Coronary artery (tissue), 2 donors: Measurements from ENCODE around the gene NTNG2.
"Not testable (repeated sequence)": the region's sequence is repeated elsewhere in the genome, so short reads cannot be mapped to it uniquely, and the experiment has no call there.

Experiments used
- DNase-seq: peaks from one replicate; pipeline ENCODE4 v3.0.0-alpha.2; 2017; ENCODE audit warnings: low spot score
- H3K27ac ChIP-seq, 2 donors: fragments of 200-600 bp; sonication (generic); one replicate each; pipeline ENCODE4 v1.5.1; 2016 to 2019
- H3K4me3 ChIP-seq: fragments of 200-600 bp; sonication (generic); 2 replicates; pipeline ENCODE4 v1.5.1; 2016; ENCODE audit warnings: mild to moderate bottlenecking, moderate library complexity
- CTCF ChIP-seq: fragments of 200-600 bp; sonication (generic); IDR thresholded peaks from one replicate; pipeline ENCODE4 v1.5.1; 2019; ENCODE audit warnings: antibody characterized with exemption

NTNG2 gene

GRCh38 chr9:132267660-132268059 is 105.8 kb downstream of the NTNG2 start:
- H3K4me3 ChIP-seq = no peak overlapping the region
- no peak overlapping the region for H3K27ac ChIP-seq
- DNase-seq = no peak
- TF ChIP-seq CTCF = no peak

- TF ChIP-seq CTCF = peak; percentile 49
- DNase-seq = no peak
- Histone ChIP-seq H3K4me3 (no peak overlapping the region), H3K27ac (no peak overlapping the region)
Observed at GRCh38 chr9:132268725-132269352, 107.0 kb downstream of the NTNG2 start.

DNA sequence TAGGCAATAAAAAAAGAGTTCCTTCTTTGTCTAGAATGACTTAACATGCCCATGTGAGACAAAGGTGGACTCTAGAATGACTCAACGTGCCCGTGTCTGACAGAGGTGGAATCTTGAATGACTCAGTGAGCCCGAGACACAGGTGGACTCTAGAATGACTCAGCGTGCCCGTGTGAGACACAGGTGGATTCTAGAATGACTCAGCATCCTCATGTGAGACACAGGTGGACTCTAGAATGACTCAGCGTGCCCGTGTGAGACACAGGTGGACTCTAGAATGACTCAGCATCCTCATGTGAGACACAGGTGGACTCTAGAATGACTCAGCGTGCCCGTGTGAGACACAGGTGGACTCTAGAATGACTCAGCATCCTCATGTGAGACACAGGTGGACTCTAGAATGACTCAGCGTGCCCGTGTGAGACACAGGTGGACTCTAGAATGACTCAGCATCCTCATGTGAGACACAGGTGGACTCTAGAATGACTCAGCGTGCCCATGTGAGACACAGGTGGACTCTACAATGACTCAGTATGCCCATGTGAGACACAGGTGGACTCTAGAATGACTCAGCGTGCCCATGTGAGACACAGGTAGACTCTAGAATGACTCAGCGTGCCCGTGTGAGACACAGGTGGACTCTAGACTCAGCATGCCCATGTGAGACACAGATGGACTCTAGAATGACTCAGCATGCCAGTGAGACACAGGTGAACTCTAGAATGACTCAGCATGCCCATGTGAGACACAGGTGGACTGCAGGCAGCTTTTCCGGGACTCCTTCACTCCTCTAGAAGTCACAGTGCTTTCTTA is 108.1 kb downstream of the NTNG2 start:
- not testable (repeated sequence) for H3K4me3 ChIP-seq, DNase-seq, H3K27ac ChIP-seq

- H3K27ac ChIP-seq = no peak overlapping the region
- TF ChIP-seq CTCF = no peak
- no peak for DNase-seq
- no peak overlapping the region for H3K4me3 ChIP-seq
Observed at GRCh38 chr9:132274861-132275260, 113.0 kb downstream of the NTNG2 start.

DNA sequence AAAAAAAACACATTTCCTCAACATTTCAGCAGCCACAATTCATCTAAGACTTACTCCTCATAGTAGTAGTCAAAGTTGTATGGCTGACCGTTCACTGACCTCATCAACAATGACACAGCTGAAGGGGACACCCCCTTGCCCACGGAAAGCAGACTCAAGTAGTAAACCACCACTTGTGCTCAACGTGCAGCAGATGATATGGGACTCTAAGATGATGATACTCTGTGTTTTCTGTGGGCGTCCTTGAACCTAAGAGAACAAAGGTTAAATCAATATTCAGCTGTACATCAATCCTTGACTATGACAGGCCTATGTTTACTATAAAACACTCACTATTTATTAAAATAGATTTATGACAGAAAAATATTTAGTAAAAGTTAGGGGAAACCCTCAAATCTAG is 121.3 kb downstream of the NTNG2 start:
- H3K4me3 ChIP-seq = no peak overlapping the region
- DNase-seq = no peak
- TF ChIP-seq CTCF = no peak
- H3K27ac ChIP-seq = no peak overlapping the region

DNA sequence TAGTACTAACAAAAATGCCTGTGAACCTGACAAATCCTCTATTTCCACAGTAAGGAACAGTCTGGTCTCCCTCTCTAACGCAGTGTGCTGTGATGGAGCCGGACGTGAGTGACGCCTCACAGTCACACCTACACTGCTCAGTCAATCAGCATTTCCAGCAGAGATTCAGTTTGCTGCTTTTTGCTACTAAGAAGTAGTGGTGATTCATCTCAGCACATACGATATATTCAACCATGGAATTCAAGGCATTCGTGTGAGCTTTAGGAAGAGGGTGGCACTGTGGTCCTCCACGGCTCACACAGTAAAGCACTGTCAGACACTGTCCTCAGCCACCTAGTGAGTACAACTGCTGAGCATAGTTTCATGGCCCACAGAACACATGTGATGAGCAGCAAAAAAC is 122.0 kb downstream of the NTNG2 start:
- TF ChIP-seq CTCF = no peak
- H3K27ac ChIP-seq = no peak overlapping the region

GRCh38 chr9:132287256-132287760 is 125.5 kb downstream of the NTNG2 start:
- H3K4me3 ChIP-seq = no peak overlapping the region
- no peak for DNase-seq
- no peak for TF ChIP-seq CTCF
- no peak overlapping the region for H3K27ac ChIP-seq

More for the DNA sequence above, 122.0 kb downstream of the NTNG2 start:
- DNase-seq = no peak
- H3K4me3 ChIP-seq = no peak overlapping the region
